NB4 (cell line): ENCODE data around the gene FEM1B.
A peak's percentile ranks its signal among the peaks of the same experiment; 100 is the strongest.

Source experiments
- DNase-seq: peaks from one replicate; pipeline ENCODE4 v3.0.0; 2010; ENCODE audit warnings: low read depth
- H3K4me3 ChIP-seq: one replicate; pipeline ENCODE4 v1.5.1; 2011; ENCODE audit warnings: mild to moderate bottlenecking, low read depth, low read length, moderate library complexity
- CTCF ChIP-seq: IDR thresholded peaks from one replicate; pipeline ENCODE4 v1.5.1; 2012; ENCODE audit warnings: low read depth, low read length
- MAX ChIP-seq: IDR thresholded peaks from 2 replicates; pipeline ENCODE4 v1.6.1; 2011; ENCODE audit warnings: low read depth, low read length
- MYC ChIP-seq: IDR thresholded peaks from 2 replicates; pipeline ENCODE4 v1.6.1; 2011; ENCODE audit warnings: low read depth, low read length
- POLR2A ChIP-seq: IDR thresholded peaks from 2 replicates; pipeline ENCODE4 v1.6.1; 2011; ENCODE audit warnings: mild to moderate bottlenecking; ENCODE audit not compliant: insufficient read length; ENCODE audit errors: extremely low read depth

The FEM1B gene

GRCh38 chr15:68337826-68338225 is 60.3 kb downstream of the FEM1B start:
- no peak overlapping the region for H3K4me3 ChIP-seq
- TF ChIP-seq MAX = no peak
- peak; percentile 37 for DNase-seq

GRCh38 chr15:68339481-68339880 is 61.9 kb downstream of the FEM1B start:
- TF ChIP-seq MYC (no peak), POLR2A (no peak), MAX (no peak), CTCF (no peak)
- DNase-seq = no peak

GRCh38 chr15:68340726-68341671 is 63.5 kb downstream of the FEM1B start:
- no peak for DNase-seq
- TF ChIP-seq MAX (no peak), POLR2A (no peak), MYC (no peak), CTCF (no peak)
- H3K4me3 ChIP-seq = no peak overlapping the region

More at GRCh38 chr15:68339481-68339880, 61.9 kb downstream of the FEM1B start:
- no peak overlapping the region for H3K4me3 ChIP-seq

GRCh38 chr15:68341760-68342725 is 64.5 kb downstream of the FEM1B start:
- H3K4me3 ChIP-seq = no peak overlapping the region
- DNase-seq = no peak
- TF ChIP-seq MAX (no peak), POLR2A (no peak), CTCF (no peak), MYC (no peak)

- no peak overlapping the region for H3K4me3 ChIP-seq
- TF ChIP-seq MYC (no peak), POLR2A (no peak), CTCF (no peak), MAX (no peak)
- no peak for DNase-seq
These were observed 66.2 kb downstream of the FEM1B start for GRCh38 chr15:68343579-68344225.
